Astrocyte (in vitro differentiated cells and primary cell): ENCODE measurements around the gene SBNO2.

ENCODE experiments used
- CTCF ChIP-seq: IDR thresholded peaks from 2 replicates; pipeline ENCODE4 v1.5.1; 2011; ENCODE audit warnings: low read depth, mild to moderate bottlenecking, inconsistent platforms, low read length, moderate library complexity; ENCODE audit not compliant: insufficient read depth
- EZH2 ChIP-seq: IDR thresholded peaks from 2 replicates; pipeline ENCODE4 v1.6.1; 2012; ENCODE audit warnings: mild to moderate bottlenecking, low read length, inconsistent platforms; ENCODE audit not compliant: insufficient read depth

GRCh38 chr19:1220477-1220930 lies 46.4 kb upstream of the SBNO2 start:
- TF ChIP-seq CTCF = peak; percentile 3
- no peak for TF ChIP-seq EZH2
